Stimulated activated naive CD4-positive, alpha-beta T cell treated with Interleukin-2 at 50 U/mL for 16 hours (primary cell): Measurements from ENCODE around the gene PKP4.

Experiments
- DNase-seq: peaks from one replicate; lab custom pipeline; 2025; lab: John Stamatoyannopoulos, UW

Gene PKP4

GRCh38 chr2:158716921-158717320 is 260.2 kb downstream of the PKP4 start:
- no peak for DNase-seq

- no peak for DNase-seq
Observed at GRCh38 chr2:158717366-158718195, 260.8 kb downstream of the PKP4 start.

GRCh38 chr2:158718196-158718585 is 261.4 kb downstream of the PKP4 start:
- DNase-seq = no peak

- DNase-seq = no peak
Observed at GRCh38 chr2:158718851-158719250, 262.1 kb downstream of the PKP4 start.

- DNase-seq = no peak
Observed at GRCh38 chr2:158719403-158719802, 262.7 kb downstream of the PKP4 start.

- DNase-seq = no peak
Observed at GRCh38 chr2:158722266-158723105, 265.7 kb downstream of the PKP4 start.

GRCh38 chr2:158723181-158723838 is 266.6 kb downstream of the PKP4 start:
- DNase-seq = no peak

- DNase-seq = no peak
Observed at GRCh38 chr2:158723921-158724802, 267.4 kb downstream of the PKP4 start.

- DNase-seq = no peak
Observed at GRCh38 chr2:158724803-158725381, 268.1 kb downstream of the PKP4 start.

GRCh38 chr2:158725441-158725891 is 268.7 kb downstream of the PKP4 start:
- DNase-seq = no peak

- no peak for DNase-seq
Observed at GRCh38 chr2:158726911-158727592, 270.3 kb downstream of the PKP4 start.

GRCh38 chr2:158728422-158728821 is 271.7 kb downstream of the PKP4 start:
- DNase-seq = no peak

- no peak for DNase-seq
Observed at GRCh38 chr2:158729451-158729850, 272.7 kb downstream of the PKP4 start.

GRCh38 chr2:158729873-158730620 is 273.3 kb downstream of the PKP4 start:
- no peak for DNase-seq

GRCh38 chr2:158730621-158731140 is 273.9 kb downstream of the PKP4 start:
- no peak for DNase-seq

GRCh38 chr2:158731386-158731785 is 274.6 kb downstream of the PKP4 start:
- no peak for DNase-seq
